ENCODE data around the gene TLX3.

Gene TLX3

GRCh38 chr5:171308453-171309275, at the start of gene TLX3:
TLX3 (plus strand) TSS chr5:171309248; CDS start chr5:171309366, 118 bp downstream.
- H3K36me3 Mint-ChIP-seq (ENCODE audit: insufficient read depth) = peaks cover 11% of the 10 kb centered on the region
- H3K27ac Mint-ChIP-seq (ENCODE audit: low read depth) = no peak within 1 kb of the TSS
- H3K4me1 Mint-ChIP-seq = peaks cover 13% of the 10 kb centered on the region
- peaks cover 77% of the 10 kb centered on the region for H3K27me3 Mint-ChIP-seq
- H3K9me3 Mint-ChIP-seq = no peaks in the 10 kb centered on the region
- no peak for DNase-seq (ENCODE audit: low spot score in 2 of 2)
- no peak for ATAC-seq (replicated peaks; ENCODE audit: extremely low read depth, poor library complexity, severe bottlenecking)
- no peak within 1 kb of the TSS for H3K4me3 Mint-ChIP-seq

GRCh38 chr5:171261361-171261760, 47.7 kb upstream of the TLX3 start:
- no peak overlapping the region for H3K4me3 Mint-ChIP-seq
- H3K27me3 Mint-ChIP-seq = no peaks in the 10 kb centered on the region
- no peaks in the 10 kb centered on the region for H3K36me3 Mint-ChIP-seq (ENCODE audit: insufficient read depth)
- no peaks in the 10 kb centered on the region for H3K9me3 Mint-ChIP-seq
- DNase-seq (ENCODE audit: low spot score in 2 of 2) (no peak), ATAC-seq (replicated peaks; ENCODE audit: extremely low read depth, poor library complexity, severe bottlenecking) (no peak)
- H3K27ac Mint-ChIP-seq (ENCODE audit: low read depth) = no peak overlapping the region
- peaks cover 11% of the 10 kb centered on the region for H3K4me1 Mint-ChIP-seq

DNA sequence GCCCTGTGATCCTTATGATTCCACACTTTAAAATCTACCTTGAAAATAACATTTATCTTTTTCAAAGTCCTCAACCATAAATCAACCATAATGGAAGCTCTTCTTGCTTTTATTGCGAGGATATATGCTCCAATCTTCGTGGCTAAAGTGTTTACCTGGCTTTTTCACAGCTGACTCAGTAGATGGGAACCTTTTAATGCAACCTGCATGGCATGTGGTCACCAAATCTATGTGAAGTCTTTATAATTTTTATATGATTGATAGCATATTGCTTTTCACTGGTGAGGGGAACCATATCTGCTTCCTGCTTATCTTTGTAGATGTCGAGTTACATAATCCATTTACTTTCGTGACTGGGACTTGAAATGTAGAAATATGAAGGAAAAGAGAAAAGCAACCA, 47.1 kb upstream of the TLX3 start:
- no peaks in the 10 kb centered on the region for H3K9me3 Mint-ChIP-seq
- H3K27me3 Mint-ChIP-seq = no peaks in the 10 kb centered on the region
- DNase-seq (ENCODE audit: low spot score in 2 of 2) = no peak

DNA sequence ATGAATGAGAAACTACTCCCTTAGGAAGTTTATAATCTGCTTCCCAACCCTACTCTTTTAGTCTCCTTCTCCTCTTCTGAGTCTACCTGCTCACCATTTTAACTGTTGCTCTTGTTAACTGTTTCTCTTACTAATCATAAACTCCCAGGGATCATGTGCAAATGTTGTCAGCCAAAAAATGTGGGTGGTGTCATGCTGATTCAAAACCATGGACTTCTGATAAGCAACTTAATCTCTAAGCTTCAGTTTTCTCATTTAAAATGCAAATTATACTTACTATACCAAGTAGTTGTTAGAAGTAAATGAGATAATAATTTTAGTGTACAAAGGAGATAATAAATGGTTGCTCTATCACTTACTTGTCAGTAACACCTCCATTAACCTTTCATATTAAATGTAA, 45.9 kb upstream of the TLX3 start:
- no peaks in the 10 kb centered on the region for H3K27me3 Mint-ChIP-seq
- no peak for DNase-seq (ENCODE audit: low spot score in 2 of 2)
- H3K4me3 Mint-ChIP-seq = no peak overlapping the region
- ATAC-seq (replicated peaks; ENCODE audit: extremely low read depth, poor library complexity, severe bottlenecking) = no peak
- H3K36me3 Mint-ChIP-seq (ENCODE audit: insufficient read depth) = no peaks in the 10 kb centered on the region
- no peaks in the 10 kb centered on the region for H3K9me3 Mint-ChIP-seq
- H3K4me1 Mint-ChIP-seq = peaks cover 11% of the 10 kb centered on the region
- H3K27ac Mint-ChIP-seq (ENCODE audit: low read depth) = no peak overlapping the region

More for the DNA sequence above, 47.1 kb upstream of the TLX3 start:
- H3K4me3 Mint-ChIP-seq = no peak overlapping the region
- H3K4me1 Mint-ChIP-seq = peaks cover 11% of the 10 kb centered on the region
- no peak for ATAC-seq (replicated peaks; ENCODE audit: extremely low read depth, poor library complexity, severe bottlenecking)
- H3K36me3 Mint-ChIP-seq (ENCODE audit: insufficient read depth) = no peaks in the 10 kb centered on the region
- no peak overlapping the region for H3K27ac Mint-ChIP-seq (ENCODE audit: low read depth)

GRCh38 chr5:171264843-171265242, 44.2 kb upstream of the TLX3 start:
- no peak overlapping the region for H3K27ac Mint-ChIP-seq (ENCODE audit: low read depth)
- no peaks in the 10 kb centered on the region for H3K27me3 Mint-ChIP-seq
- ATAC-seq (replicated peaks; ENCODE audit: extremely low read depth, poor library complexity, severe bottlenecking) (no peak), DNase-seq (ENCODE audit: low spot score in 2 of 2) (no peak)
- H3K36me3 Mint-ChIP-seq (ENCODE audit: insufficient read depth) = no peaks in the 10 kb centered on the region
- H3K4me1 Mint-ChIP-seq = peaks cover 11% of the 10 kb centered on the region
- H3K4me3 Mint-ChIP-seq = no peak overlapping the region
- H3K9me3 Mint-ChIP-seq = no peaks in the 10 kb centered on the region

DNA sequence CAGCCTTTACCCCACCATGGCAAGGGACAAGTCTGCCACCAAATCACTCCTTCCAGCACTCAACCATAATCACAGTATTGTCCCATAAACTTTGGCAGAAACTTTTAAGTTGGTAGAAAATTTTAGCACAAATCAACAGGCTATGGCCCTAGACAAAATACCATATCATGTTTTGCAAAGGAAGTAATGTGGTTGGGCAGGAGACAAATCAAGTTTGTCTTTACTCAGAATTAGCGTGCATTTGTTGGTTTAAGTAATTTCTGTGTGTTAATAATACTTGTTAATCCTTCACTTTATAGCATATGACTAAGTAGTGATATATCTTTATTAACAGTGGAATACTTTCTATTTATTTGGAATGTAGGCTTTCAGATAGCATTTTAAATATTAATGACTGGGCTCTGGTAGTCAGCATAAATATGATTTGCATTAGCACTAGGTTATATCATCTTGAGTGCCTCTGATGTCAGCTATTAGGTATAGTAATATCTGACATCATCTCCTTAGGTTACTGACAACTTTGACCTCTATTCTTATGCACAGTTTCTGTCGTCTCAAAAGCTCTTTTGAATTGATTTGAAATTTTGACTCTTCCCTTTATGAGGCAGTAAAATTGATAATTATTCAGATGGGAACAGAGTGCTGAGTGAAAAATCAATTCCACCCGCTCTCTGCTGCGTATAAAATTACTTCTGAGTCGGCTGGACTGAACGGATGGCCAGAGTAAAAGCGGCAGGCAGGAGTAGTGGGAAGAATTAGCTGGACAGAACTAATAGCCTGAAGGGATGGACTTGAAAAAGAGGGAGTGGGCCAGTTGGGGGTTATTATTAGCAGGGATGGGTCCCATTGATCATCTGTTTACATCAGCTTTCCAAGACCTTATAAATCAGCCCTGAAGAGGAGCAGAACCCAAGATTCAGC, 40.1 kb upstream of the TLX3 start:
- DNase-seq (ENCODE audit: low spot score in 2 of 2) = no peak
- Mint-ChIP-seq H3K36me3 (ENCODE audit: insufficient read depth) (no peaks in the 10 kb centered on the region), H3K4me1 (peaks cover 9% of the 10 kb centered on the region), H3K9me3 (no peaks in the 10 kb centered on the region), H3K27ac (ENCODE audit: low read depth) (no peak overlapping the region), H3K27me3 (peaks cover 27% of the 10 kb centered on the region), H3K4me3 (no peak overlapping the region)
- ATAC-seq (replicated peaks; ENCODE audit: extremely low read depth, poor library complexity, severe bottlenecking) = no peak

DNA sequence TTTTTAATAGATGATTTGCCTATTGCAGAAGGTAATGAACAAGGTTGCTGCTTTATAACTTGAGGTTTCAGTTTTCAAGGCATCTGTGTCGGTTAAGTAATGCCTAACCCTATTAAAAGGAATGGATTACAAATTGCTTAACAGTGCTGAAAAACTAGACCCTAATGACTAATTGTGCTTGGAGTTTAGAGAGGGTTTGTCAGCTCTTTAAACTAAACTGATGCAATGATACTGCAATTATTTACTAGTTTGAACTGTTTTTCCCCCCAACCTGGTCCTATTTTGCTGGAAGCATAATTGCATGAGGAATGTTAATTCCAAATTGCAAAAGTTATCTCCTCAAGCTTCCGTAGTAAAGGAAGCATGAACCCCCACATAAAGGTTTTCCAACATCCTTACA, 39.3 kb upstream of the TLX3 start:
- H3K4me3 Mint-ChIP-seq = no peak overlapping the region
- no peak for ATAC-seq (replicated peaks; ENCODE audit: extremely low read depth, poor library complexity, severe bottlenecking)

DNA sequence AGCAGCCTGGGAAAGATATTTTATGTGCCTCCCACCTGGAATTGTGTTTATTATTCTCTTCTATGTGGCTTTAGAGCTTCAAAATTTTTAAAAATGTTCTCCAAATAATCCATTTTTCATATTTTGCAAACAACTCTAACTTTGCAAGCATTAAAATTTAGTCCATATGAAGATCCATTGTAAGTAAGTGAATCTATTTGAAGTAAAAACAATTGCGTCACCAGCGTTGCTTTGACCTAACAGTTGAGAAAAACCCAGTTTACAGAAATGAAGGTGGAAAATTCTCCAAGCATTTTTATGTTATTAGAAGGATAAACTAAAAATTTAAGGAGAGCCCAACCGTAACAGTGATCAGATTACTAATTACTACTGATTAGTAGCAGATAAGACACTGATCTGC, 38.9 kb upstream of the TLX3 start:
- ATAC-seq (replicated peaks; ENCODE audit: extremely low read depth, poor library complexity, severe bottlenecking) (no peak), DNase-seq (ENCODE audit: low spot score in 2 of 2) (no peak)
- no peak overlapping the region for H3K4me3 Mint-ChIP-seq
- no peak overlapping the region for H3K27ac Mint-ChIP-seq (ENCODE audit: low read depth)
- no peaks in the 10 kb centered on the region for H3K36me3 Mint-ChIP-seq (ENCODE audit: insufficient read depth)
- H3K4me1 Mint-ChIP-seq = no peaks in the 10 kb centered on the region
- H3K27me3 Mint-ChIP-seq = peaks cover 30% of the 10 kb centered on the region
- H3K9me3 Mint-ChIP-seq = no peaks in the 10 kb centered on the region

More for the DNA sequence above, 39.3 kb upstream of the TLX3 start:
- peaks cover 4% of the 10 kb centered on the region for H3K4me1 Mint-ChIP-seq
- no peak overlapping the region for H3K27ac Mint-ChIP-seq (ENCODE audit: low read depth)
- H3K36me3 Mint-ChIP-seq (ENCODE audit: insufficient read depth) = no peaks in the 10 kb centered on the region
- no peak for DNase-seq (ENCODE audit: low spot score in 2 of 2)
- H3K9me3 Mint-ChIP-seq = no peaks in the 10 kb centered on the region
- peaks cover 30% of the 10 kb centered on the region for H3K27me3 Mint-ChIP-seq

- H3K4me1 Mint-ChIP-seq = no peaks in the 10 kb centered on the region
- no peak overlapping the region for H3K27ac Mint-ChIP-seq (ENCODE audit: low read depth)
Observed at GRCh38 chr5:171271798-171272197, 37.2 kb upstream of the TLX3 start.

DNA sequence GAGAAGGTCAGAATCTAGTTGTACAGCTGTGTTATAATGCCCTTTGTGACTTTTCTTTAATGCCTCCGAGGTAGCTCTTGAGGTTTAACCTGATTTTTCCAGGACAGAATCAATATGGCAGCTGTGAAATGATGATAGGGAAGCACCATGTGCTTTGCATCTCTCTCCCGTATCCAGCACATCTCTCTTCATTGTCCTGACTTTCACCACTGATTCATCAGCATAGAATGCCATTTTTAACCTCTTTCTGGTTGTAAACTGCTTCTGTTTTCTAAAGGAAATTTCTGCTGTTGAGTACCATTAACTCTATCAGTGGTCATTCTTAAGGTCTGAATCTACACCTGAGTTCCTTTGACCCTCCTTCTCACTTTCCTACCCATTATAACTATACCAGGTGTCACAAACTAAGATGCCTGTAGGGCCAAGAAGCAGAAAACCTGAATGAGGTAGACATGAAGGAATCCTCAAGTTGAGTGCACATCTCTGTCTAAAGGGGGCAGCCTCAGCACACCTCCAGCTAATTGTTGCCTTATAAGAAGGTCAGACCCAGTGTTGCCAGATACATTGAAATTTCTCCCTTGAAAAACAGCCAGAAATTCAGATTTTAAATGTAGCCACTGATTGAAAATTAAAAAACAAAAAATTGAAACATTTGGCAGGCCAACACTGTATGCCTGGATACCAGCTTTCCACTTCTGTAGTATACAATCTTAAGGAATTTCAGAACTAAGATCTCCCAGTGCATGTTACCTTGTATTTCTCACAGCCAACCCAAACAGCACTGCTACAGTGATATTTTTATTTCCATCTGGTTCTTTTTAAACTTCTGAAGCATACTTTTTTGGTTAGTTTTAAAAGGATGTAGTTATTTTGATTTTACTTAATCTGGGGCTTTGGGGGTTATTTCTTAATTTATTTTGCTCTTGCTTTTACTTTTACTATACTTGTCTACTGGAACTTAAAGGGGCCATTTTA, 35.8 kb upstream of the TLX3 start:
- H3K36me3 Mint-ChIP-seq (ENCODE audit: insufficient read depth) = no peaks in the 10 kb centered on the region
- H3K27me3 Mint-ChIP-seq = peaks cover 30% of the 10 kb centered on the region
- ATAC-seq (replicated peaks; ENCODE audit: extremely low read depth, poor library complexity, severe bottlenecking) (no peak), DNase-seq (ENCODE audit: low spot score in 2 of 2) (no peak)
- no peak overlapping the region for H3K4me3 Mint-ChIP-seq
- no peaks in the 10 kb centered on the region for H3K4me1 Mint-ChIP-seq
- H3K9me3 Mint-ChIP-seq = no peaks in the 10 kb centered on the region
- H3K27ac Mint-ChIP-seq (ENCODE audit: low read depth) = no peak overlapping the region

More at GRCh38 chr5:171271798-171272197, 37.2 kb upstream of the TLX3 start:
- H3K36me3 Mint-ChIP-seq (ENCODE audit: insufficient read depth) = no peaks in the 10 kb centered on the region
- H3K4me3 Mint-ChIP-seq = no peak overlapping the region
- H3K27me3 Mint-ChIP-seq = peaks cover 30% of the 10 kb centered on the region
- ATAC-seq (replicated peaks; ENCODE audit: extremely low read depth, poor library complexity, severe bottlenecking) = no peak
- DNase-seq (ENCODE audit: low spot score in 2 of 2) = no peak
- no peaks in the 10 kb centered on the region for H3K9me3 Mint-ChIP-seq

DNA sequence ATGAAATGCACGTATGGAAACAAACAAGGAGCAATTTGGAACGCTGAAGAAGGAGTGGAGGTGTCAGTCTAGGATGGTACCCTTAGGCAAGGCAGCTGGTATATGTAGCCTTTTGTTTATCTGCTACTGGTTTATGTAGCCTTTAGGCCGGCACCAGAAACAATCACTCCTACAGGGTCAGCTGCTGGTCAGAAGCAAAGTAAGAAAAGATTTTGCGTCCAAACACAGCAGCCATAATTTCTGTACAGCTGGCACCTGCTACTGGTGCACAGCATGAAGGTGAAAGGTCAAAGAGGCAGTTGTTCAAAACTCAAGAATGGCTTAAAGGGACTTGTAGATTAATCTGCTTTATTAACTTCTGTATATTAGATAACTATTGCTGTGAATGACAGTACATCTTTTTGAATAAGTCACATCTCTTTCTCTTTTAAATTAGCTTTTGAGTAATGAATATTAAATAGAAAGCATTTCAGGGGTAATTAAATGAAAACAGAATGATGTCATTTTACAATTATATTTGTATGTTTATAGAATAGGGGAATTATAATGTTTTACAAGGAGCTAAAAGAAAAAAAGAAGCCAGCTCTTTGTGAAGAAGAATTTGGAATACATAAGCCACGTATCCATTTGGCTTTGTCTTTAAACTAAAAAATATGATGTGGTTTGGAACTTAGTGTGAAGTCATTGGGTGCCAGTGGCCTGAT, 33.1 kb upstream of the TLX3 start:
- Mint-ChIP-seq H3K4me3 (no peak overlapping the region), H3K27me3 (peaks cover 48% of the 10 kb centered on the region), H3K36me3 (ENCODE audit: insufficient read depth) (no peaks in the 10 kb centered on the region), H3K27ac (ENCODE audit: low read depth) (no peak overlapping the region), H3K9me3 (no peaks in the 10 kb centered on the region), H3K4me1 (no peaks in the 10 kb centered on the region)
- DNase-seq (ENCODE audit: low spot score in 2 of 2) = no peak
- ATAC-seq (replicated peaks; ENCODE audit: extremely low read depth, poor library complexity, severe bottlenecking) = no peak

Measured in central memory CD8-positive, alpha-beta T cell (primary cell).